GM12878 (cell line): ENCODE data around the gene SLC23A2. TPM values are rescaled to one million over a fixed set of nuclear protein-coding genes. Genes with fewer than 3 reads are reported as not detected.

ENCODE experiments used
- BACH1 ChIP-seq: fragments of 450-650 bp; IDR thresholded peaks from 2 replicates; pipeline ENCODE4 v1.6.1; 2017; ENCODE audit warnings: mild to moderate bottlenecking, borderline replicate concordance
- EP300 ChIP-seq, 2 experiments: fragments of 150-350 bp in 1 of 2; IDR thresholded peaks; 2 replicates each; pipeline ENCODE4 v1.6.1; 2011 to 2012; ENCODE audit warnings: low read depth in 2 of 2, low read length in 2 of 2, borderline replicate concordance in 1 of 2, improper control_type of control experiment in 1 of 2, inconsistent platforms in 1 of 2; ENCODE audit not compliant: control insufficient read depth in 1 of 2
- ESRRA ChIP-seq: IDR thresholded peaks from 2 replicates; pipeline ENCODE4 v1.6.1; 2012; ENCODE audit warnings: mild to moderate bottlenecking, low read length, improper control_type of control experiment
- HDAC2 ChIP-seq: fragments of 200-600 bp; sonication (generic); IDR thresholded peaks from 2 replicates; pipeline ENCODE4 v1.6.1; 2017
- HSF1 ChIP-seq: fragments of 150-350 bp; IDR thresholded peaks from 2 replicates; pipeline ENCODE4 v1.6.1; 2014; ENCODE audit warnings: mild to moderate bottlenecking, low read depth, low read length
- IKZF1 ChIP-seq: fragments of 450-650 bp; conservative IDR thresholded peaks from 2 replicates; pipeline ENCODE4 v1.6.1; 2017; ENCODE audit warnings: antibody characterized with exemption, mild to moderate bottlenecking
- IRF4 ChIP-seq: IDR thresholded peaks from 2 replicates; pipeline ENCODE4 v1.6.1; 2011; ENCODE audit warnings: low read depth, low read length
- MEF2B ChIP-seq: fragments of 450-650 bp; IDR thresholded peaks from 2 replicates; pipeline ENCODE4 v1.6.1; 2018; ENCODE audit warnings: mild to moderate bottlenecking, moderate library complexity; ENCODE audit not compliant: partially characterized antibody, poor library complexity, severe bottlenecking
- MXI1 ChIP-seq: fragments of 150-350 bp; IDR thresholded peaks from 2 replicates; pipeline ENCODE4 v1.6.1; 2011; ENCODE audit warnings: low read depth, mild to moderate bottlenecking, inconsistent platforms, low read length, improper control_type of control experiment
- SIX5 ChIP-seq: IDR thresholded peaks from 2 replicates; pipeline ENCODE4 v1.6.1; 2011; ENCODE audit warnings: mild to moderate bottlenecking, low read depth, low read length, moderate library complexity; ENCODE audit not compliant: severe bottlenecking
- ZBTB40 ChIP-seq: fragments of 450-650 bp; IDR thresholded peaks from 2 replicates; pipeline ENCODE4 v1.6.1; 2016; ENCODE audit warnings: mild to moderate bottlenecking, moderate library complexity, borderline replicate concordance
- ZNF24 ChIP-seq: fragments of 450-650 bp; IDR thresholded peaks from 2 replicates; pipeline ENCODE4 v1.6.1; 2017; ENCODE audit warnings: antibody characterized with exemption, mild to moderate bottlenecking
- ZNF274 ChIP-seq: IDR thresholded peaks from one replicate; pipeline ENCODE4 v1.8.0; 2011; ENCODE audit not compliant: insufficient read length, insufficient read depth
- polyA plus RNA-seq, 11 experiments: library from polyadenylated mRNA; depleted of rRNA in 4 of 11; unstranded in 6 of 11; stranded (reverse) in 5 of 11; fragments of >200 nt; fragmentation: Nextera tagmentation in 4 of 11; fragmentation: Illumina TruSeq in 1 of 11; extraction: Ambion mirVana in 4 of 11; extraction: Trizol in 1 of 11; gene quantifications; 1 replicate in 1 of 11; 2 replicates in 10 of 11; pipeline versions ENCODE4 v1.2.1 to v1.2.3, GENCODE V29; 2011 to 2016; ENCODE audit warnings: inconsistent platforms in 2 of 11, missing spikeins in 2 of 11, low read depth in 1 of 11
- total RNA-seq, 4 experiments: library from RNA; depleted of rRNA in 3 of 4; stranded (reverse); fragments of >200 nt in 3 of 4; fragmentation: Illumina TruSeq in 1 of 4; extraction: Trizol in 1 of 4; gene quantifications; 2 replicates each; pipeline versions ENCODE4 v1.2.1 to v1.2.3, GENCODE V29; 2013 to 2021
- TF ChIP-seq, protein P1 (sequence below), 3 experiments: IDR thresholded peaks in 2 of 3; conservative IDR thresholded peaks in 1 of 3; 2 replicates each; pipeline ENCODE4 v1.5.1; 2011; ENCODE audit warnings: low read depth in 3 of 3, low read length in 3 of 3, mild to moderate bottlenecking in 3 of 3, control low read depth in 2 of 3, moderate library complexity in 2 of 3, inconsistent platforms in 1 of 3, mixed read lengths in 1 of 3; ENCODE audit not compliant: control insufficient read depth in 2 of 3, insufficient read depth in 1 of 3; ENCODE audit errors: extremely low read depth in 1 of 3
- TF ChIP-seq, protein P2 (sequence below): IDR thresholded peaks from 2 replicates; pipeline ENCODE4 v1.6.1; 2011; ENCODE audit warnings: low read depth, low read length, improper control_type of control experiment, borderline replicate concordance
- TF ChIP-seq, protein P3 (sequence below): fragments of 450-650 bp; IDR thresholded peaks from 2 replicates; pipeline ENCODE4 v1.6.1; 2017; ENCODE audit warnings: mild to moderate bottlenecking, moderate library complexity

Gene SLC23A2
- total and polyA plus RNA-seq, 10 of the 15 experiments (the other 5 are each of a cell fraction or from before 2014, with no cell fraction given) = 4.4 to 56.1 (median 35.5) TPM

- TF ChIP-seq HSF1 (no peak), ZNF24 (peak; percentile 96), MEF2B (peak; percentile 55), ESRRA (no peak), IRF4 (no peak), ZNF274 (no peak), IKZF1 (peak; percentile 69; the same call in 1 of the 2 replicates), ZBTB40 (no peak), BACH1 (no peak), SIX5 (no peak), EP300 (IDR thresholded peaks at IDR 0.05; ENCODE audit: borderline replicate concordance in 1 of 2, control insufficient read depth in 1 of 2, low read depth in 2 of 2, low read length in 2 of 2) (no peak), HDAC2 (no peak), MXI1 (0 out of 2 replicates have a peak, but pooled peaks have one; percentile 27)
- TF ChIP-seq, protein P1, sequence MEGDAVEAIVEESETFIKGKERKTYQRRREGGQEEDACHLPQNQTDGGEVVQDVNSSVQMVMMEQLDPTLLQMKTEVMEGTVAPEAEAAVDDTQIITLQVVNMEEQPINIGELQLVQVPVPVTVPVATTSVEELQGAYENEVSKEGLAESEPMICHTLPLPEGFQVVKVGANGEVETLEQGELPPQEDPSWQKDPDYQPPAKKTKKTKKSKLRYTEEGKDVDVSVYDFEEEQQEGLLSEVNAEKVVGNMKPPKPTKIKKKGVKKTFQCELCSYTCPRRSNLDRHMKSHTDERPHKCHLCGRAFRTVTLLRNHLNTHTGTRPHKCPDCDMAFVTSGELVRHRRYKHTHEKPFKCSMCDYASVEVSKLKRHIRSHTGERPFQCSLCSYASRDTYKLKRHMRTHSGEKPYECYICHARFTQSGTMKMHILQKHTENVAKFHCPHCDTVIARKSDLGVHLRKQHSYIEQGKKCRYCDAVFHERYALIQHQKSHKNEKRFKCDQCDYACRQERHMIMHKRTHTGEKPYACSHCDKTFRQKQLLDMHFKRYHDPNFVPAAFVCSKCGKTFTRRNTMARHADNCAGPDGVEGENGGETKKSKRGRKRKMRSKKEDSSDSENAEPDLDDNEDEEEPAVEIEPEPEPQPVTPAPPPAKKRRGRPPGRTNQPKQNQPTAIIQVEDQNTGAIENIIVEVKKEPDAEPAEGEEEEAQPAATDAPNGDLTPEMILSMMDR (IDR thresholded peaks at IDR 0.05 in 2 of 3, conservative IDR thresholded peaks at IDR 0.05 in 1 of 3; ENCODE audit: control insufficient read depth in 2 of 3, extremely low read depth in 1 of 3, insufficient read depth in 1 of 3, low read depth in 3 of 3, low read length in 3 of 3) = peak; percentile 25 to 55 (median 37); a peak in 4 of 6 replicates
- TF ChIP-seq, protein P2, sequence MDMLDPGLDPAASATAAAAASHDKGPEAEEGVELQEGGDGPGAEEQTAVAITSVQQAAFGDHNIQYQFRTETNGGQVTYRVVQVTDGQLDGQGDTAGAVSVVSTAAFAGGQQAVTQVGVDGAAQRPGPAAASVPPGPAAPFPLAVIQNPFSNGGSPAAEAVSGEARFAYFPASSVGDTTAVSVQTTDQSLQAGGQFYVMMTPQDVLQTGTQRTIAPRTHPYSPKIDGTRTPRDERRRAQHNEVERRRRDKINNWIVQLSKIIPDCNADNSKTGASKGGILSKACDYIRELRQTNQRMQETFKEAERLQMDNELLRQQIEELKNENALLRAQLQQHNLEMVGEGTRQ = no peak
- TF ChIP-seq, protein P3, sequence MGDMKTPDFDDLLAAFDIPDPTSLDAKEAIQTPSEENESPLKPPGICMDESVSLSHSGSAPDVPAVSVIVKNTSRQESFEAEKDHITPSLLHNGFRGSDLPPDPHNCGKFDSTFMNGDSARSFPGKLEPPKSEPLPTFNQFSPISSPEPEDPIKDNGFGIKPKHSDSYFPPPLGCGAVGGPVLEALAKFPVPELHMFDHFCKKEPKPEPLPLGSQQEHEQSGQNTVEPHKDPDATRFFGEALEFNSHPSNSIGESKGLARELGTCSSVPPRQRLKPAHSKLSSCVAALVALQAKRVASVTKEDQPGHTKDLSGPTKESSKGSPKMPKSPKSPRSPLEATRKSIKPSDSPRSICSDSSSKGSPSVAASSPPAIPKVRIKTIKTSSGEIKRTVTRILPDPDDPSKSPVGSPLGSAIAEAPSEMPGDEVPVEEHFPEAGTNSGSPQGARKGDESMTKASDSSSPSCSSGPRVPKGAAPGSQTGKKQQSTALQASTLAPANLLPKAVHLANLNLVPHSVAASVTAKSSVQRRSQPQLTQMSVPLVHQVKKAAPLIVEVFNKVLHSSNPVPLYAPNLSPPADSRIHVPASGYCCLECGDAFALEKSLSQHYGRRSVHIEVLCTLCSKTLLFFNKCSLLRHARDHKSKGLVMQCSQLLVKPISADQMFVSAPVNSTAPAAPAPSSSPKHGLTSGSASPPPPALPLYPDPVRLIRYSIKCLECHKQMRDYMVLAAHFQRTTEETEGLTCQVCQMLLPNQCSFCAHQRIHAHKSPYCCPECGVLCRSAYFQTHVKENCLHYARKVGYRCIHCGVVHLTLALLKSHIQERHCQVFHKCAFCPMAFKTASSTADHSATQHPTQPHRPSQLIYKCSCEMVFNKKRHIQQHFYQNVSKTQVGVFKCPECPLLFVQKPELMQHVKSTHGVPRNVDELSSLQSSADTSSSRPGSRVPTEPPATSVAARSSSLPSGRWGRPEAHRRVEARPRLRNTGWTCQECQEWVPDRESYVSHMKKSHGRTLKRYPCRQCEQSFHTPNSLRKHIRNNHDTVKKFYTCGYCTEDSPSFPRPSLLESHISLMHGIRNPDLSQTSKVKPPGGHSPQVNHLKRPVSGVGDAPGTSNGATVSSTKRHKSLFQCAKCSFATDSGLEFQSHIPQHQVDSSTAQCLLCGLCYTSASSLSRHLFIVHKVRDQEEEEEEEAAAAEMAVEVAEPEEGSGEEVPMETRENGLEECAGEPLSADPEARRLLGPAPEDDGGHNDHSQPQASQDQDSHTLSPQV = no peak
Measured at GRCh38 chr20:4998160-4998651, 3.1 kb downstream of the SLC23A2 start (continued).
